HG02798 (cell line): ENCODE data around the gene CD38.
A peak's percentile ranks its signal among the peaks of the same experiment; 100 is the strongest.
"Not testable (repeated sequence)": the region's sequence is repeated elsewhere in the genome, so short reads cannot be mapped to it uniquely, and the experiment has no call there.

ENCODE experiments used
- ATAC-seq: cut with Tn5 transposase; IDR thresholded peaks from one replicate; pipeline ENCODE4 v1.9.1; 2021; ENCODE audit warnings: mild to moderate bottlenecking; ENCODE audit not compliant: unreplicated experiment, poor library complexity

CD38 gene

GRCh38 chr4:15794426-15794825, 16.3 kb downstream of the CD38 start:
- ATAC-seq, result no peak

DNA sequence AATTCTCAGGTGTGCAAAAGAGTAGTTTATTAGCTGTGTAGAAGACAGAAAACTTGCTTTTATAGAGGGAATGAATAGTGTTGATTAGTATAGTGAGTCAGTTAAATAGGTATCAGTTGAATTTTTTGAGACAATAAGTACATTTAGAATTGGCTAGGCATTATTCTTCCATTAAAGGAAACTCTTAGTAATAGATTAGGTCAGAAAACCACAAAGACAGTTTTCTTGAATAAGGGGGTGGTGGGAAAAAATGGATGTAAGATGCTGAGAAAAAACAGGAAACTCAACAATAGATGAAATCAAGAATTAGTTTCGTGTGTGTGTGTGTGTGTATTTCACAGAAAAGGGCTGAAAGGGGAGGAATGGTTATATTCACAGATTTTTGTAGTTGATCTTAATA, 16.8 kb downstream of the CD38 start:
- ATAC-seq, result no peak

- ATAC-seq, result no peak
These were observed 19.2 kb downstream of the CD38 start for GRCh38 chr4:15797320-15797719.

GRCh38 chr4:15799141-15799540, 21.0 kb downstream of the CD38 start:
- ATAC-seq, result no peak

DNA sequence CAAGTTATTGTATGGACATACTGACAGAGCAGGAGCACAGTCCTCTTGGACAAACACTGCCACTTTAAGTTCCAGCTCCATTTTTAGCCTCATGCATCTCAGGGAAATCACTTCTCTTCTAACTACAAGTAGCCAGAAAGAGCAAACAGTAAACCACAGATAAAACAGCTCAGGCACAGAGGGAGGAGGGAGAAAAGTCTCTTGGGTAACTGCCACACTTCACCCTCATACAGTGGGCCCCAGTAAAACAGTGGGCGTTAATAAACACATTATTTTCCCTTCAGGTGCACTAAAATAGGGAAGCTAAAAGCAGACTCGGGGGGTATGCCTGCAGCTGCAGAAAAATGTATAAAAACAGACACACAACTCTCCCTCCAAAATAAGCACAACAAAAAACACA, 21.6 kb downstream of the CD38 start:
- no peak for ATAC-seq

GRCh38 chr4:15802497-15802896, 24.4 kb downstream of the CD38 start:
- ATAC-seq, result not testable (repeated sequence)

GRCh38 chr4:15805583-15806517, 27.7 kb downstream of the CD38 start:
- ATAC-seq, result peak; percentile 32

DNA sequence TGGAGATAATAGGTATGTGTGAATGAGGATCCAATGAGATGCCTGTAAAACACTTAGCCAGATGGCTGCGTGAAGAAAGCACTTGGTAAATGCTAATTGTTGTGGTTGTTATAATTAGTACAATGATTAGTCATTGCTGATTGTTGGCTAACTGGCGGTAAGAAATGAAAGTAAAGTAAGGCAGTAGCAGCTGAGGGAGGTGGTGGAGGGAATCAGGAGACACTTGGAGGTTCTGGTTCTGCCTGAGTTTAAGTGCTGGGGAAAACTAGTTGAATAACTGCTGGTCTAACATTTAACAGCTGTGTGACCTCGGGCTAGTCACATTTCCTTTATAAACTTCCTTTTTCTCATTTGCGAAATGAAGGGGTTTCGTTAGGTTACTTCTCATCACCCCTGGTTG, 30.9 kb downstream of the CD38 start:
- peak; percentile 85 for ATAC-seq

- peak; percentile 12 for ATAC-seq
These were observed 31.3 kb downstream of the CD38 start for GRCh38 chr4:15809466-15809865.

DNA sequence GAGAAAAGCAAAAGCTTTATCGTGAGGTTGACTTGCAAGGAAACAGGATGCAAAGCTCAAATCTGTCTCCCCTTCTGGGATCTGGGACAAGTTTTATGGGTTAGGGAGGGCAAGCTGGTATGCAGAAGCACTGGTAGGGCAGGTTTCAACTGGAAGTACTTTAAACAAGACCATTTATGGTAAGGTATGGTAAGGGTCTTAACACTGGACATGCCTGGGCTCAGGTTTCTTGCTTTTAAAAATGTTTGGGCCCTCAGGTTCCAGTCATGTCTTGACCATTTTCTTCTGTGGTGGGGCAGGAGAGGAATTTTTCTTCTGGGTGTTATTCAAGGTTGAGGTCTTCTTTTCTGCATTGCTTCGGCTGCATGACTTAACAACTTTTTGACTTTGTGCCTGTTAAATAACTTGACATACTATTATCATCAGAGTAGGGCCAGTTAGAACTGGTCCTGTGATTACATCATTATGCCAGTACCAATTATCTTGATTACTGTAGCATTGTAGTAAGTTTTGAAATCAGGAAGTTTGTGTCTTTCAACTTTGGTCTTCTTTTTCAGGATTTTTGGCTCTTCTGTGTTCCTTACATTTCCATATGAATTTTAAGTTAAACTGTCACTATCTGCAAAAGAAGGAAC, 33.7 kb downstream of the CD38 start:
- no peak for ATAC-seq

DNA sequence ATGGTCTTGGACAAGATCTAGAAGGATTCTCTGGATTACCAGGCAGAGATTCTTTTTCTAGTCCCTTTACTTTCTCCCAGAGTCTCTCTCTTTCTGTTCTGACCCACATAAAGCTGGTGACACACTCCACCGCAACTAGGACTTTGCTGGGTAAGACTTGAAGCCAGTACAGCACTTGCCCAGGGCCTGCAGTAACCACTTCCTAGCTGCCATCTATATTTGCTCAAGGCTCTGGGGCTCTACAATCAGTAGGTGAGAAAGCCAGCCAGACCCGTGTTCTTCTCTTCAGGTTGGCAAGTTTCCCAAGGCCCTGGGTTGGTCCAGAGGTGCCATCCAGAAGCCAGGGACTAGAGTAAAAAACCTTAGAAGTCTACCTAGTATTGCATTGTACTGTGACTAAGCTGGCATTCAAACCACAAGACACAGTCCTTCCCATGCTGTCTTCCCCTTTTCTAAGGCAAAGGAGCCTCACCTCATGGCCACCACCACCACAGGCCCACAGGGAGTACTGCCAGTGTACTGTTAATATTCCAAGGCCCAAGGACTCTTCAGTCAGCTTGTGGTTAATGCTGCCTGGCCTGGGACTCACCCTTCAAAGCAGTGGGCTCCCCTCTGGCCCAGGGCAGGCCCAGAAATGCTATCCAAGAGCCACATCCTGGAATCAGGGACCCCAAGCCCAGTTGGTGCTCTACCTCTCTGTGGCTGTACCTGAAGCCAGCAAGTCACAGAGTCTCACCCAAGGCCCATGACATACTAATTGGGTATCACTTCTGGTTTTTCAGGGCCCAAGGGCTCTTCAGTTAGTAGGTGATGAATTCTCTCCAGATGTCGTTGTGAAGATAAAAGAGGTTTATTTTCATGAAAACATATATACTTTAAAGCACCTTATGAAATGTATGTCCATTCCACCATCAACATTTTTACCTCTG, 54.7 kb downstream of the CD38 start:
- no peak for ATAC-seq

GRCh38 chr4:15833801-15834200, 55.7 kb downstream of the CD38 start:
- ATAC-seq, result no peak

GRCh38 chr4:15836362-15836761, 58.2 kb downstream of the CD38 start:
- no peak for ATAC-seq

GRCh38 chr4:15837591-15837990, 59.5 kb downstream of the CD38 start:
- no peak for ATAC-seq

DNA sequence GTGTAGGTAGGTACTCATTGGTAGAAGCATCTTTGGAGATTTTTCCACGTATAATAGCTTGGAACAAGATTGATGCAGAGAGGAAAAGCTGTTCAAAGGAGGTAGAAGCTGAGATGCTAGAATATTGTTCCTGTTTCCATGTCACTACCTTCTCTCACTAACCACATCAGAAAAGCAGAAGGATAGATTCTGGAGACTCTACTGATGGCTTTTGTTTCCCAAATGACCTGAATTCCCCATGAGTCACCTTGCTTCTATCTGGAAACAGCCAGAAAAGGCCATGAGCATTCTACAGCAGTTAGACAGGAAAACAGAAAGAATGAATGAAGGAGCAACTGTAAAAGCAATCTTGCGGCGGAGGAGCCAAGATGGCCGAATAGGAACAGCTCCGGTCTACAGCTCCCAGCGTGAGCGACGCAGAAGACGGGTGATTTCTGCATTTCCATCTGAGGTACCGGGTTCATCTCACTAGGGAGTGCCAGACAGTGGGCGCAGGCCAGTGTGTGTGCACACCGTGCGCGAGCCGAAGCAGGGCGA, 63.1 kb downstream of the CD38 start:
- not testable (repeated sequence) for ATAC-seq

DNA sequence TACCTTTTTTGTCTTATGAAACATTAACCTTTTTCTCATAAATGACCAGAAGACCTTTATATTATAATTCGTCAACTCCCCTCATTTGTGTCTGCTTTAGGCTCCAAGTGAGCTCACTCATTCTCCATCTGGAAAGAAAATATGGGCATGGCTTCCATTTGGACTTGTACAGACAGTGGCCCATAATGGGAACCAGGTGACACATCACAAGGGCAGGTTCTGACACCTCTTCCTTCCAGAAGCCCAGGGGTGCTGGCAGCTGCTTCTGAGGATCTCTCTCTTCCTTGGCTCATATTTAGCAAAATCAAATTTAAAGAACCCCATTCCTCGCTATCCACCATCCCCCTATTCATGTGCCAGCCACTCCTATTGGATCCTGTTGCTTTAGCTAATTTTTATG, 69.6 kb downstream of the CD38 start:
- no peak for ATAC-seq

GRCh38 chr4:15848191-15848842, 70.2 kb downstream of the CD38 start:
- ATAC-seq, result no peak

GRCh38 chr4:15851969-15852368, 73.8 kb downstream of the CD38 start:
- ATAC-seq, result no peak

DNA sequence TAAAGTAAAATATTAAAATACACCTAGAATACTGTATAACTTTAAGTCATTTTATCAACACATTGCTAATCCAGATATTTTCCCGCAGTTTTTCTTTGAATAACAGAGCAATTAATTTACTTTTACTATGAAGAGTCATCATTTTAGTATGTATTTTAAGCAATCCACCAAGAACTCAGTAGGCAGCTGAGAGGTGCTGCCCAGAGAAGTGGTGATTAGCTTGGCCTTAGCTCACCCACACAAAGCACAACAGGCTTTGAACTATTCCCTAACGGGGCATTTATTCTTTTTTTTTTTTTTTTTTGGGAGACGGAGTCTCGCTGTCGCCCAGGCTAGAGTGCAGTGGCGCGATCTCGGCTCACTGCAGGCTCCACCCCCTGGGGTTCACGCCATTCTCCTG, 74.4 kb downstream of the CD38 start:
- no peak for ATAC-seq

GRCh38 chr4:15853345-15853744, 75.2 kb downstream of the CD38 start:
- no peak for ATAC-seq
